SK-N-SH (cell line): Measurements from ENCODE around the gene RNGTT. TPM values are rescaled to one million over a fixed set of nuclear protein-coding genes. Genes with fewer than 3 reads are reported as not detected.
"Not testable (repeated sequence)": the region's sequence is repeated elsewhere in the genome, so short reads cannot be mapped to it uniquely, and the experiment has no call there.

Experiments
- CTCF ChIA-PET: fragments of 300-600, 350-600 bp; formaldehyde crosslinking; extraction: SDS; loops from one replicate; lab custom pipeline; 2021; lab: Yijun Ruan, JAX
- POLR2A ChIA-PET: fragments of 350-600 bp; sonication (Branson Sonifier 250); formaldehyde crosslinking; extraction: SDS; loops from one replicate; lab custom pipeline; 2020; ENCODE audit warnings: antibody characterized with exemption, inconsistent platforms; lab: Yijun Ruan, JAX
- DNase-seq: peaks from one replicate; pipeline ENCODE4 v3.0.0; 2012
- H2AFZ ChIP-seq: fragments of 200-600 bp; sonication (generic); 2 replicates; pipeline ENCODE4 v1.8.1; 2016; ENCODE audit warnings: antibody characterized with exemption, mild to moderate bottlenecking, low read depth
- H3F3A ChIP-seq: fragments of 200-600 bp; sonication (generic); replicated peaks from 2 replicates; pipeline ENCODE3; 2016; ENCODE audit warnings: antibody characterized with exemption, mild to moderate bottlenecking; ENCODE audit not compliant: insufficient read depth
- H3K27ac ChIP-seq, 2 experiments: fragments of 200-500 bp in 1 of 2; fragments of 200-600 bp in 1 of 2; sonication (Bioruptor generic) in 1 of 2; sonication (generic), shearing (Covaris generic) in 1 of 2; 2 replicates each; pipeline versions ENCODE4 v1.5.1 to v1.6.1; 2014 to 2016; ENCODE audit warnings: low read depth in 2 of 2, inconsistent platforms in 1 of 2, low read length in 1 of 2, mild to moderate bottlenecking in 1 of 2, mixed read lengths in 1 of 2
- H3K27me3 ChIP-seq: fragments of 200-600 bp; sonication (generic), shearing (Covaris generic); 2 replicates; pipeline ENCODE4 v1.6.1; 2016; ENCODE audit warnings: mixed run types; ENCODE audit not compliant: insufficient read depth
- H3K36me3 ChIP-seq, 2 experiments: fragments of 200-500 bp in 1 of 2; fragments of 200-600 bp in 1 of 2; sonication (Bioruptor generic) in 1 of 2; sonication (generic) in 1 of 2; replicated peaks in 1 of 2; 2 replicates each; pipeline versions ENCODE3 to v1.5.1; 2014 to 2016; ENCODE audit warnings: low read length in 1 of 2, mild to moderate bottlenecking in 1 of 2; ENCODE audit not compliant: insufficient read depth in 2 of 2, control insufficient read depth in 1 of 2
- H3K4me1 ChIP-seq, 2 experiments: fragments of 200-500 bp in 1 of 2; fragments of 200-600 bp in 1 of 2; sonication (Bioruptor generic) in 1 of 2; sonication (generic), shearing (Covaris generic) in 1 of 2; 2 replicates each; pipeline versions ENCODE4 v1.5.1 to v1.6.1; 2014 to 2016; ENCODE audit warnings: low read depth in 1 of 2, low read length in 1 of 2, mixed run types in 1 of 2; ENCODE audit not compliant: insufficient read depth in 2 of 2, control insufficient read depth in 1 of 2
- H3K4me2 ChIP-seq: fragments of 200-600 bp; sonication (generic), shearing (Covaris generic); 2 replicates; pipeline ENCODE4 v1.6.1; 2017; ENCODE audit warnings: mixed run types
- H3K4me3 ChIP-seq, 2 experiments: fragments of 200-500 bp in 1 of 2; fragments of 200-600 bp in 1 of 2; sonication (Bioruptor generic) in 1 of 2; sonication (generic), shearing (Covaris generic) in 1 of 2; 2 replicates each; pipeline versions ENCODE4 v1.5.1 to v1.8.1; 2014 to 2016; ENCODE audit warnings: low read depth in 2 of 2, inconsistent platforms in 1 of 2, low read length in 1 of 2, mild to moderate bottlenecking in 1 of 2, mixed read lengths in 1 of 2, moderate library complexity in 1 of 2
- H3K79me2 ChIP-seq: fragments of 200-600 bp; sonication (generic); 2 replicates; pipeline ENCODE4 v1.8.1; 2017; ENCODE audit warnings: mild to moderate bottlenecking; ENCODE audit not compliant: insufficient read depth
- H3K9ac ChIP-seq: fragments of 200-600 bp; sonication (generic); 2 replicates; pipeline ENCODE4 v1.6.1; 2017; ENCODE audit warnings: mixed run types
- H3K9me2 ChIP-seq: fragments of 200-600 bp; sonication (generic); 2 replicates; pipeline ENCODE4 v1.6.1; 2017; ENCODE audit warnings: mixed run types
- H3K9me3 ChIP-seq: fragments of 200-600 bp; sonication (generic); 2 replicates; pipeline ENCODE4 v1.6.1; 2017; ENCODE audit warnings: mixed run types, mild to moderate bottlenecking, moderate library complexity
- H4K20me1 ChIP-seq: fragments of 200-600 bp; sonication (generic); 2 replicates; pipeline ENCODE4 v1.6.1; 2017; ENCODE audit warnings: mild to moderate bottlenecking, mixed run types; ENCODE audit not compliant: insufficient read depth
- ELF1 ChIP-seq: IDR thresholded peaks from 2 replicates; pipeline ENCODE4 v1.4.0; 2012
- EP300 ChIP-seq, 2 experiments: IDR thresholded peaks; 2 replicates each; pipeline versions ENCODE4 v1.4.0 to v1.6.1; 2012; ENCODE audit warnings: borderline replicate concordance in 1 of 2, low read depth in 1 of 2, low read length in 1 of 2
- FOSL2 ChIP-seq: IDR thresholded peaks from 2 replicates; pipeline ENCODE4 v1.4.0; 2012; ENCODE audit warnings: low read depth, mild to moderate bottlenecking, moderate library complexity, borderline replicate concordance
- FOXM1 ChIP-seq: IDR thresholded peaks from 2 replicates; pipeline ENCODE4 v1.4.0; 2012; ENCODE audit warnings: low read depth, mild to moderate bottlenecking
- GABPA ChIP-seq: IDR thresholded peaks from 2 replicates; pipeline ENCODE4 v1.4.0; 2012; ENCODE audit warnings: low read depth, mild to moderate bottlenecking
- IRF3 ChIP-seq: fragments of 150-350 bp; IDR thresholded peaks from 2 replicates; pipeline ENCODE4 v1.6.1; 2016; ENCODE audit warnings: mild to moderate bottlenecking, low read depth, low read length
- MAX ChIP-seq: IDR thresholded peaks from 2 replicates; pipeline ENCODE4 v1.4.0; 2012; ENCODE audit warnings: low read depth
- NFIC ChIP-seq: IDR thresholded peaks from 2 replicates; pipeline ENCODE4 v1.4.0; 2012; ENCODE audit warnings: borderline replicate concordance
- PBX3 ChIP-seq: IDR thresholded peaks from 2 replicates; pipeline ENCODE4; 2012
- POLR2AphosphoS5 ChIP-seq: IDR thresholded peaks from 2 replicates; pipeline ENCODE4 v1.6.1; 2012; ENCODE audit warnings: low read depth, low read length
- RAD21 ChIP-seq: IDR thresholded peaks from 2 replicates; pipeline ENCODE4 v1.6.1; 2012; ENCODE audit warnings: mild to moderate bottlenecking, low read length
- RCOR1 ChIP-seq: fragments of 150-350 bp; IDR thresholded peaks from 2 replicates; pipeline ENCODE4 v1.6.1; 2017; ENCODE audit warnings: antibody characterized with exemption, low read length
- REST ChIP-seq: IDR thresholded peaks from 2 replicates; pipeline ENCODE4 v1.6.1; 2012; ENCODE audit warnings: mild to moderate bottlenecking, low read depth, low read length, moderate library complexity
- RXRA ChIP-seq: IDR thresholded peaks from 2 replicates; pipeline ENCODE4 v1.4.0; 2012; ENCODE audit warnings: low read depth, mild to moderate bottlenecking, borderline replicate concordance
- SIN3A ChIP-seq: IDR thresholded peaks from 2 replicates; pipeline ENCODE4 v1.6.1; 2012; ENCODE audit warnings: low read depth, mild to moderate bottlenecking, low read length, moderate library complexity, borderline replicate concordance
- TAF1 ChIP-seq: IDR thresholded peaks from 2 replicates; pipeline ENCODE4 v1.6.1; 2012; ENCODE audit warnings: low read depth, mild to moderate bottlenecking, low read length, moderate library complexity, borderline replicate concordance
- YY1 ChIP-seq: IDR thresholded peaks from 2 replicates; pipeline ENCODE4 v1.4.0; 2012; ENCODE audit warnings: low read depth, mild to moderate bottlenecking
- WGBS: methylation state at CpG from one replicate; pipeline ENCODE4 v1.1.6; 2017; ENCODE audit warnings: low lambda C conversion rate; 5-methylcytosine and 5-hydroxymethylcytosine counted together
- polyA plus RNA-seq, 3 experiments: library from polyadenylated mRNA; depleted of rRNA; stranded (reverse); fragments of >200 nt; gene quantifications; 2 replicates each; pipeline ENCODE4 v1.2.3, GENCODE V29; 2012

Gene RNGTT
- polyA plus RNA-seq, 1 of the 3 experiments (the other 2 are of a cell fraction), result 3.3 TPM

GRCh38 chr6:88728756-88729155, 234.7 kb downstream of the RNGTT start:
- Histone ChIP-seq H3K4me1 (no peaks in the 10 kb centered on the region), H3K9me3 (no peaks in the 10 kb centered on the region), H3K27ac (no peak overlapping the region), H3K4me2 (no peak overlapping the region), H3K9ac (no peak overlapping the region), H3K4me3 (no peak overlapping the region), H3K36me3 (no peaks in the 10 kb centered on the region), H4K20me1 (no peaks in the 10 kb centered on the region), H3K27me3 (no peaks in the 10 kb centered on the region), H3K79me2 (no peaks in the 10 kb centered on the region), H2AFZ (no peak overlapping the region), H3F3A (no peaks in the 10 kb centered on the region), H3K9me2 (no peaks in the 10 kb centered on the region)
- WGBS, result 96% methylated on average over 10 of the region's 10 CpGs
- no peak for DNase-seq
- ChIA-PET CTCF (interaction anchor here (1.1 kb wide), 1 partner anchor 11 kb away, joined by 4 read pairs; no protein-coding TSS in a partner anchor), POLR2A (no interaction called here)
- TF ChIP-seq TAF1 (no peak), IRF3 (no peak), FOXM1 (no peak), YY1 (no peak), PBX3 (no peak), NFIC (no peak), POLR2AphosphoS5 (no peak), RCOR1 (no peak), ELF1 (no peak), RXRA (no peak), MAX (no peak), RAD21 (no peak), SIN3A (no peak), EP300 (IDR thresholded peaks at IDR 0.05; ENCODE audit: borderline replicate concordance in 1 of 2, low read depth in 1 of 2, low read length in 1 of 2) (no peak), GABPA (no peak), FOSL2 (no peak), REST (no peak)

GRCh38 chr6:88726409-88726808, 237.0 kb downstream of the RNGTT start:
- H2AFZ ChIP-seq, H3K4me1 ChIP-seq, H3K9me2 ChIP-seq, H3K9ac ChIP-seq, H3K27ac ChIP-seq, H3K4me2 ChIP-seq, POLR2A ChIA-PET, H3F3A ChIP-seq, H3K27me3 ChIP-seq, CTCF ChIA-PET, DNase-seq, H3K9me3 ChIP-seq, H4K20me1 ChIP-seq, H3K79me2 ChIP-seq, H3K4me3 ChIP-seq, H3K36me3 ChIP-seq: not testable (repeated sequence)
- WGBS, result 89% methylated on average over 1 of the region's 1 CpG
